CD14-positive monocyte (primary cell): Measurements from ENCODE around the gene ADAM22. TPM values are rescaled to one million over a fixed set of nuclear protein-coding genes. Genes with fewer than 3 reads are reported as not detected.

ENCODE experiments used
- DNase-seq, 3 donors: peaks; one replicate each; pipeline ENCODE4 v3.0.0-alpha.2; 2011 to 2022
- H2AFZ ChIP-seq: 2 replicates; pipeline ENCODE4 v1.6.0; 2012; ENCODE audit warnings: mild to moderate bottlenecking, low read depth, low read length, inconsistent platforms; ENCODE audit not compliant: insufficient read depth, poor library complexity, severe bottlenecking
- H3K27ac ChIP-seq, 2 donors: 1 replicate in 1 of 2; 2 replicates in 1 of 2; pipeline ENCODE4 v1.5.1; 2012 to 2013; ENCODE audit warnings: low read length in 2 of 2, control low read depth in 1 of 2, inconsistent platforms in 1 of 2, low read depth in 1 of 2, mild to moderate bottlenecking in 1 of 2
- H3K27me3 ChIP-seq, 2 donors: one replicate each; pipeline versions ENCODE4 v1.6.0 to v1.6.1; 2011 to 2013; ENCODE audit warnings: low read length in 2 of 2; ENCODE audit not compliant: control insufficient read depth in 2 of 2, insufficient read depth in 2 of 2
- H3K36me3 ChIP-seq, 2 donors: replicated peaks in 1 of 2; 1 replicate in 1 of 2; 2 replicates in 1 of 2; pipeline versions ENCODE4 v1.5.1 to v1.6.1; 2012 to 2013; ENCODE audit warnings: low read length in 2 of 2, control low read depth in 1 of 2, inconsistent platforms in 1 of 2, mild to moderate bottlenecking in 1 of 2; ENCODE audit not compliant: insufficient read depth in 2 of 2, control insufficient read depth in 1 of 2
- H3K4me1 ChIP-seq, 2 donors: 1 replicate in 1 of 2; 2 replicates in 1 of 2; pipeline versions ENCODE4 v1.5.1 to v1.6.1; 2012 to 2013; ENCODE audit warnings: low read length in 2 of 2, control low read depth in 1 of 2, inconsistent platforms in 1 of 2, mild to moderate bottlenecking in 1 of 2, moderate library complexity in 1 of 2; ENCODE audit not compliant: insufficient read depth in 2 of 2, control insufficient read depth in 1 of 2
- H3K4me2 ChIP-seq: replicated peaks from 2 replicates; pipeline ENCODE3; 2012; ENCODE audit warnings: low read length, moderate library complexity, mild to moderate bottlenecking; ENCODE audit not compliant: poor library complexity, severe bottlenecking; ENCODE audit errors: extremely low read depth
- H3K4me3 ChIP-seq, 3 experiments: fragments of 200-600 bp in 1 of 3; sonication (generic) in 1 of 3; replicated peaks in 1 of 3; 1 replicate in 2 of 3; 2 replicates in 1 of 3; pipeline ENCODE4 v1.5.1; 2011 to 2013; ENCODE audit warnings: low read length in 3 of 3, mild to moderate bottlenecking in 3 of 3, control low read depth in 2 of 3, low read depth in 2 of 3, inconsistent platforms in 1 of 3, moderate library complexity in 1 of 3
- H3K79me2 ChIP-seq: 2 replicates; pipeline ENCODE4 v1.6.0; 2012; ENCODE audit warnings: mild to moderate bottlenecking, control low read depth, inconsistent platforms, low read length, moderate library complexity; ENCODE audit not compliant: insufficient read depth
- H3K9ac ChIP-seq: 2 replicates; pipeline ENCODE4 v1.6.0; 2017; ENCODE audit warnings: low read length, mild to moderate bottlenecking; ENCODE audit not compliant: insufficient read depth, poor library complexity, severe bottlenecking
- H3K9me3 ChIP-seq, 2 donors: replicated peaks in 1 of 2; 1 replicate in 1 of 2; 2 replicates in 1 of 2; pipeline versions ENCODE4 v1.5.1 to v1.6.1; 2012 to 2013; ENCODE audit warnings: low read length in 2 of 2, control low read depth in 1 of 2; ENCODE audit not compliant: control insufficient read depth in 1 of 2, insufficient read depth in 1 of 2
- H4K20me1 ChIP-seq: 2 replicates; pipeline ENCODE4 v1.6.0; 2012; ENCODE audit warnings: mild to moderate bottlenecking, low read length, control low read depth, moderate library complexity; ENCODE audit not compliant: insufficient read depth
- H3K27ac Mint-ChIP-seq, 7 donors: one replicate each; pipeline ENCODE4 v1.8.0; 2020; ENCODE audit warnings: mild to moderate bottlenecking in 7 of 7, mixed read lengths in 7 of 7, moderate library complexity in 6 of 7, inconsistent platforms in 2 of 7
- H3K27me3 Mint-ChIP-seq, 3 donors: one replicate each; pipeline ENCODE4 v1.8.0; 2021 to 2022; ENCODE audit warnings: low read depth in 3 of 3, mild to moderate bottlenecking in 3 of 3, mixed read lengths in 3 of 3, moderate library complexity in 3 of 3, inconsistent platforms in 1 of 3
- H3K36me3 Mint-ChIP-seq, 2 donors: one replicate each; pipeline ENCODE4 v1.8.0; 2020; ENCODE audit warnings: mixed read lengths in 2 of 2, inconsistent platforms in 1 of 2, mild to moderate bottlenecking in 1 of 2
- H3K4me1 Mint-ChIP-seq: one replicate; pipeline ENCODE4 v1.8.0; 2020; ENCODE audit warnings: mild to moderate bottlenecking, mixed read lengths
- H3K4me3 Mint-ChIP-seq, 2 donors: one replicate each; pipeline ENCODE4 v1.8.0; 2020; ENCODE audit warnings: mild to moderate bottlenecking in 2 of 2, mixed read lengths in 2 of 2, moderate library complexity in 1 of 2
- H3K9me3 Mint-ChIP-seq, 7 donors: one replicate each; pipeline ENCODE4 v1.8.0; 2020 to 2022; ENCODE audit warnings: mixed read lengths in 7 of 7, mild to moderate bottlenecking in 6 of 7, moderate library complexity in 6 of 7, inconsistent platforms in 2 of 7
- WGBS: methylation state at CpG from one replicate; pipeline ENCODE4 v1.1.5; 2013; ENCODE audit warnings: missing lambda C conversion rate; ENCODE audit not compliant: insufficient coverage; 5-methylcytosine and 5-hydroxymethylcytosine counted together
- intact Hi-C, 2 donors: fragments of 100-400 bp; cut with micrococcal nuclease; formaldehyde crosslinking; loops; one replicate each; pipeline versions ENCODE4 v1.15.0 to v1.15.1; 2023
- polyA plus RNA-seq, 3 donors: library from polyadenylated mRNA; depleted of rRNA in 1 of 3; unstranded in 2 of 3; stranded (reverse) in 1 of 3; fragments of 300-500 nt in 2 of 3; fragments of >200 nt in 1 of 3; fragmentation: Illumina TruSeq in 2 of 3; gene quantifications; 1 replicate in 2 of 3; 2 replicates in 1 of 3; pipeline ENCODE4 v1.2.3, GENCODE V29; 2012 to 2021
- TF ChIP-seq, protein P1 (sequence below): fragments of 200-600 bp; IDR thresholded peaks from one replicate; pipeline ENCODE4 v1.8.0; 2022; ENCODE audit warnings: antibody characterized with exemption, mild to moderate bottlenecking

ADAM22 gene
- polyA plus RNA-seq, 3 donors = 0.01 to 0.17 TPM; not detected in 1

DNA sequence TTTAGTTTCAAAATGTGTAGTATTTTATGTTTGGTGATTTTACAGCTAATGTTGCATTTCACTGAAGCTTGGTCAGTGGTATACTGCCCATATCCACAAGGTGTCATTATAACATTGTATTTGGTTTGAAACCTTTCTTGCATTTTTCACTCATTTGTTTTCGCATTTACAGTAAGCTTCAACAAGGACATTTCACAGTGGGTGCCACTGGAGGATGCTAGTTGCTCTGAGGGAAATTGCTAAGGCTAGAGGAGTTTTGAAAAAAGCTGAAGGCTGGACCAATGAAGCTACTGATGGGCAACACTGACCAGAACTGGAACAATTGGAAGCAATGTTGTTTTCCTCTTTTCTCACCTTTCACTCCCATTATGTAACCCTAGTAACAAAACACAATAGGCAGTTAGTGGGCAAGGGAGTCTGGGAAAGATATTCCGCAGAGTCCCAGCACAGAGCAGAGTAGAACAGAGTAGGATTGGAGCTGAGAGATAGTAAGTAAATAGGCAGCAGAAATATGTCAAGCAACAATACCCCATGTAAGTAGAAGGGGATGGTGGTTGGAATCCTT, 309.4 kb downstream of the ADAM22 start:
- Histone ChIP-seq H3K9ac (no peak overlapping the region), H3K79me2 (no peaks in the 10 kb centered on the region), H3K27me3 (no peaks in the 10 kb centered on the region), H3K27ac (no peak overlapping the region), H4K20me1 (no peaks in the 10 kb centered on the region), H2AFZ (peak overlapping the region; percentile 9), H3K9me3 (no peaks in the 10 kb centered on the region), H3K4me1 (peaks cover 4 to 6% of the 10 kb centered on the region in 2 donors), H3K4me2 (no peak overlapping the region), H3K36me3 (no peaks in the 10 kb centered on the region), H3K4me3 (no peak overlapping the region)
- peaks cover 6% of the 10 kb centered on the region for H3K4me1 Mint-ChIP-seq
- intact Hi-C loops = loop anchor here (5.0 to 10.0 kb wide), 3 partner anchors 104 to 1381 kb away; no protein-coding TSS in a partner anchor
- peak in 2 of 3 donors; percentile 54 to 64 for DNase-seq
- peaks cover 0 to 3% of the 10 kb centered on the region in 2 donors for H3K36me3 Mint-ChIP-seq
- peak overlapping the region in 4 of 7 donors; percentile 29 to 78 (median 63) for H3K27ac Mint-ChIP-seq
- TF ChIP-seq, protein P1, sequence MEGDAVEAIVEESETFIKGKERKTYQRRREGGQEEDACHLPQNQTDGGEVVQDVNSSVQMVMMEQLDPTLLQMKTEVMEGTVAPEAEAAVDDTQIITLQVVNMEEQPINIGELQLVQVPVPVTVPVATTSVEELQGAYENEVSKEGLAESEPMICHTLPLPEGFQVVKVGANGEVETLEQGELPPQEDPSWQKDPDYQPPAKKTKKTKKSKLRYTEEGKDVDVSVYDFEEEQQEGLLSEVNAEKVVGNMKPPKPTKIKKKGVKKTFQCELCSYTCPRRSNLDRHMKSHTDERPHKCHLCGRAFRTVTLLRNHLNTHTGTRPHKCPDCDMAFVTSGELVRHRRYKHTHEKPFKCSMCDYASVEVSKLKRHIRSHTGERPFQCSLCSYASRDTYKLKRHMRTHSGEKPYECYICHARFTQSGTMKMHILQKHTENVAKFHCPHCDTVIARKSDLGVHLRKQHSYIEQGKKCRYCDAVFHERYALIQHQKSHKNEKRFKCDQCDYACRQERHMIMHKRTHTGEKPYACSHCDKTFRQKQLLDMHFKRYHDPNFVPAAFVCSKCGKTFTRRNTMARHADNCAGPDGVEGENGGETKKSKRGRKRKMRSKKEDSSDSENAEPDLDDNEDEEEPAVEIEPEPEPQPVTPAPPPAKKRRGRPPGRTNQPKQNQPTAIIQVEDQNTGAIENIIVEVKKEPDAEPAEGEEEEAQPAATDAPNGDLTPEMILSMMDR = peak; percentile 86
- peaks cover 0 to 4% (median 2%) of the 10 kb centered on the region in 3 donors for H3K27me3 Mint-ChIP-seq
- no peaks in the 10 kb centered on the region for H3K9me3 Mint-ChIP-seq
- no CpG with 5 or more reads among the region's 2 CpGs for WGBS
- no peak overlapping the region for H3K4me3 Mint-ChIP-seq

DNA sequence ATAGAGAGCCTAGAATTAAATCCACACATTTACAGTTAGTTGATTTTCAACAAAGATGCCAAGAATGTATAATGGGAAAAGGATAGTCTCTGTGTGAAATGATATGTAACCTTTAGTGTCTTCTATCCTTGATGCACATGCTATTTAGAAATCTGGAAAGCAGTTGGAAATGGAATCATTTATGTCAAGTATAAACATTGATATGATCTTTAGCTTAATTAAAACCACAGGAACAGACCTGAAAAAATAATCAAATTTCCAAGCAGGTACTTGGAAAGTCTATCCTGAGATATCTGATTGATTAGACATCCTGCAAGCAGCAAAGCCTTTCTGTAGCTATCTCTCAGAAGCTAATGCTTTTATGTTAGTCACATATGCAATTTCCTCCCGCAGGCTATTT, 310.2 kb downstream of the ADAM22 start:
- no peak overlapping the region for H2AFZ ChIP-seq
- Mint-ChIP-seq H3K4me3 (no peak overlapping the region), H3K4me1 (peaks cover 6% of the 10 kb centered on the region), H3K36me3 (peaks cover 0 to 3% of the 10 kb centered on the region in 2 donors), H3K27me3 (peaks cover 0 to 4% (median 2%) of the 10 kb centered on the region in 3 donors), H3K27ac (no peak overlapping the region), H3K9me3 (no peaks in the 10 kb centered on the region)
- no peaks in the 10 kb centered on the region for H4K20me1 ChIP-seq
- no peaks in the 10 kb centered on the region for H3K9me3 ChIP-seq
- H3K4me2 ChIP-seq = no peak overlapping the region
- peaks cover 4 to 6% of the 10 kb centered on the region in 2 donors for H3K4me1 ChIP-seq
- H3K36me3 ChIP-seq = no peaks in the 10 kb centered on the region
- H3K79me2 ChIP-seq = no peaks in the 10 kb centered on the region
- TF ChIP-seq, protein P1 = no peak
- no peak overlapping the region for H3K9ac ChIP-seq
- H3K27me3 ChIP-seq = no peaks in the 10 kb centered on the region
- no peak overlapping the region for H3K27ac ChIP-seq
- DNase-seq = no peak
- no peak overlapping the region for H3K4me3 ChIP-seq
- no CpG with 5 or more reads among the region's 1 CpG for WGBS
- intact Hi-C loops = loop anchor here (2.0 to 10.0 kb wide), 4 partner anchors 33 to 1381 kb away; no protein-coding TSS in a partner anchor

Other genes with a start within 250 kb of the ADAM22 start
- gene SLC25A40, start 57.9 kb upstream of the ADAM22 start, polyA plus RNA-seq = 10 to 100 TPM; 23.5 to 36.3 (median 26.2) TPM
- 1 to 10 TPM; 2.6 to 7.3 (median 6.7) TPM for gene DBF4, start 57.8 kb upstream of the ADAM22 start, polyA plus RNA-seq